ENCODE measurements around the gene MAGI2.
A peak's percentile ranks its signal among the peaks of the same experiment; 100 is the strongest.

MAGI2 gene

DNA sequence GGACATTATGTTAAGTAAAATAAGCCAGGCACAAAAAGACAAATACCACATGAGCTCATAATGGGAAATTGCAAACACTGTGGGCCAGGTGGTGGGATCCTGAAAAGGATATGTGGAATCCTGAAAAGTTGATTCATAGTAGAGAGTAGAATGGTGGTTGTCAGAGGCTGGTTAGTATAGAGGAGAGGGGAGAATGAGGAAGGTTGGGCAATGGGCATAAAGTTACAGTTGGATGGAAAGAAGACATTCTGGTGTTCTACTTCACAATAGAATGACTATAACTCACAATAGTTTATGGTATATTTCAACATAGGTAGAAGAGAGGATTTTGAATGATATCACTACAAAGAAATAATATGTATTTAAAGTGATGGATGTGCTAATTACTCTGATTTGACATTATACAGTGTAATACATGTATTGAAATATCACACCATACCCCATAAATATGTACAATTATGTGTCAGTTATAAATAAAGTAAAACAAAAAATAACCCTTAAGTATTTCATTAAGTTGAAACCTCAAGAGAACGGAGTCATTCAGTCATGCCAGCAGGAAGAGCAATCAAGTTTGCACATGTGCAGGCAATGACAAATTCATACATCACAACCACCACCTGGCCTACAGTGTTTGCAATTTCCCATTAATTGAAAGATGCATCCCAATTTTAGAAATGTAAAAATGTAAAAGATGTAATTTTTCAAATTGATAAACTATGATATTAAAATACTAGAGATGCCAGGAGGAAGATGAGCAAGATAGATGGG lies 156.7 kb downstream of the MAGI2 start:
- Histone ChIP-seq H2AK5ac (ENCODE audit: low read depth, low read length) (no peak overlapping the region), H3K4ac (ENCODE audit: low read length) (no peak overlapping the region), H3K18ac (ENCODE audit: low read length) (no peak overlapping the region), H2BK5ac (ENCODE audit: low read length) (no peak overlapping the region), H2BK12ac (ENCODE audit: low read length) (no peak overlapping the region), H2BK15ac (ENCODE audit: low read length) (no peak overlapping the region), H3K79me1 (ENCODE audit: low read depth, low read length) (no peaks in the 10 kb centered on the region), H3K27ac (replicated peaks; ENCODE audit: low read length) (no peak overlapping the region), H3K9me3 (replicated peaks in 1 of 2; ENCODE audit: control insufficient read depth in 2 of 2, insufficient read depth in 1 of 2, low read depth in 1 of 2, low read length in 2 of 2) (no peaks in the 10 kb centered on the region), H3K4me2 (ENCODE audit: insufficient read depth, low read length, poor library complexity, severe bottlenecking) (no peak overlapping the region), H4K8ac (ENCODE audit: low read depth, low read length) (no peak overlapping the region), H3K36me3 (replicated peaks in 1 of 2; ENCODE audit: control insufficient read depth in 2 of 2, insufficient read depth in 2 of 2, low read length in 2 of 2) (no peaks in the 10 kb centered on the region), H3K4me1 (ENCODE audit: control insufficient read depth in 2 of 2, insufficient read depth in 1 of 2, low read depth in 1 of 2, low read length in 2 of 2) (peaks cover 0 to 3% of the 10 kb centered on the region in 2 donors), H3K4me3 (ENCODE audit: low read length in 2 of 2) (no peak overlapping the region), H2BK120ac (ENCODE audit: low read depth, low read length) (no peak overlapping the region), H4K91ac (ENCODE audit: low read depth, low read length, poor library complexity) (no peak overlapping the region), H3K27me3 (ENCODE audit: control insufficient read depth in 3 of 3, insufficient read depth in 3 of 3, low read depth in 1 of 3, low read length in 3 of 3) (no peaks in the 10 kb centered on the region), H3K14ac (ENCODE audit: low read length) (no peak overlapping the region), H3K23ac (ENCODE audit: low read depth, low read length, poor library complexity) (no peak overlapping the region), H2AFZ (ENCODE audit: low read length) (no peak overlapping the region), H3K9ac (ENCODE audit: low read depth, low read length, poor library complexity) (no peak overlapping the region)
- DNase-seq (ENCODE audit: low spot score) = no peak
- WGBS, 2 donors (ENCODE audit: extremely low coverage in 2 of 2, insufficient read length in 2 of 2, insufficient replicate concordance in 1 of 2) = no CpG with 5 or more reads among the region's 1 CpG

DNA sequence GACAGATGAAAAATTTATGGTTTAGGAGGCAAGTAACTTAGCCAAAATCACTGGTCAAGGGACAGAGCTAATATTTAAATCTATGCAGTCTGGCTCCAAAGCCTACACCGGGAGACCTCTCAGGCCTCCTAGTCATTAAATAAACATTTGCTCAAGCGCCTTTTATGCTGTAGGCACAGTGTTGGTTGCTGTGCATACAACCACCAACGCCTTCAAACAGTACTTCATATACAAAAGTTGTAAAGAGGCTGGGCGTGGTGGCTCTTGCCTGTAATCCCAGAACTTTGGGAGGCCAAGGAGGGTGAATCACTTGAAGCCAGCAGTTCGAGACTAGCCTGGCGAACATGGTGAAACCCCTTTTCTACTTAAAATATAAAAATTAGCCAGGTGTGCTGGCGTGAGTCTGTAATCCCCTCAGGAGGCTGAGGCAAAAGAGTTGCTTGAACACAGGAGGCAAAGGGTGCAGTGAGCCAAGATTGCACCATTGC lies 159.8 kb downstream of the MAGI2 start:
- H3K4ac ChIP-seq (ENCODE audit: low read length) = no peak overlapping the region

DNA sequence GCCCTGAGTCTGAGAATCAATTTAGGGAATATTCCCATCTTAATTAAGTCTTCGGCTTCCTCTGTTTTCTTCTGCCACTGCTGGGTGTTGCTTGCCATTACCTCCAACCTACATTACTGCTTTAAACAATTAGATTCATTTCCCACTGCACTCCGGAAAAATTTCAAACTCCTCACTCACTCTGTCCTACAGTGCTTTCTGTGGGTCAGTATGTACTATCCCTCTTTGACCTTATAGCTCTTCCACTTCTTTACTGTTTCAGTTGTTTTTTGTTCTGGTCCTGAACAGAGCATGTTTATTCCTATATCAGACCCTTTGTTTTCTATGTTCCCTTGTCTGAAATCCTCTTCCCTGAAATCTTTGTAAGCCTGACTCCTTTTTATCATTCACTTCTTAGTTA lies 160.6 kb downstream of the MAGI2 start:
- H3K14ac ChIP-seq (ENCODE audit: low read length) = no peak overlapping the region
- H2BK15ac ChIP-seq (ENCODE audit: low read length) = no peak overlapping the region

More for the DNA sequence above, 159.8 kb downstream of the MAGI2 start:
- Histone ChIP-seq H2BK12ac (ENCODE audit: low read length) (no peak overlapping the region), H4K8ac (ENCODE audit: low read depth, low read length) (no peak overlapping the region), H2BK120ac (ENCODE audit: low read depth, low read length) (no peak overlapping the region), H3K9me3 (replicated peaks in 1 of 2; ENCODE audit: control insufficient read depth in 2 of 2, insufficient read depth in 1 of 2, low read depth in 1 of 2, low read length in 2 of 2) (no peaks in the 10 kb centered on the region), H2AK5ac (ENCODE audit: low read depth, low read length) (no peak overlapping the region), H3K14ac (ENCODE audit: low read length) (no peak overlapping the region), H2BK5ac (ENCODE audit: low read length) (no peak overlapping the region), H2AFZ (ENCODE audit: low read length) (no peak overlapping the region), H3K36me3 (replicated peaks in 1 of 2; ENCODE audit: control insufficient read depth in 2 of 2, insufficient read depth in 2 of 2, low read length in 2 of 2) (no peaks in the 10 kb centered on the region), H4K91ac (ENCODE audit: low read depth, low read length, poor library complexity) (no peak overlapping the region), H3K27ac (replicated peaks; ENCODE audit: low read length) (no peak overlapping the region), H3K4me1 (ENCODE audit: control insufficient read depth in 2 of 2, insufficient read depth in 1 of 2, low read depth in 1 of 2, low read length in 2 of 2) (peaks cover 3 to 6% of the 10 kb centered on the region in 2 donors), H3K18ac (ENCODE audit: low read length) (no peak overlapping the region), H3K4me2 (ENCODE audit: insufficient read depth, low read length, poor library complexity, severe bottlenecking) (no peak overlapping the region), H3K79me1 (ENCODE audit: low read depth, low read length) (no peaks in the 10 kb centered on the region), H3K27me3 (ENCODE audit: control insufficient read depth in 3 of 3, insufficient read depth in 3 of 3, low read depth in 1 of 3, low read length in 3 of 3) (no peaks in the 10 kb centered on the region), H3K23ac (ENCODE audit: low read depth, low read length, poor library complexity) (no peak overlapping the region), H2BK15ac (ENCODE audit: low read length) (no peak overlapping the region), H3K9ac (ENCODE audit: low read depth, low read length, poor library complexity) (no peak overlapping the region), H3K4me3 (ENCODE audit: low read length in 2 of 2) (no peak overlapping the region)
- DNase-seq (ENCODE audit: low spot score) = no peak
- no CpG with 5 or more reads among the region's 7 CpGs for WGBS, 2 donors (ENCODE audit: extremely low coverage in 2 of 2, insufficient read length in 2 of 2, insufficient replicate concordance in 1 of 2)

DNA sequence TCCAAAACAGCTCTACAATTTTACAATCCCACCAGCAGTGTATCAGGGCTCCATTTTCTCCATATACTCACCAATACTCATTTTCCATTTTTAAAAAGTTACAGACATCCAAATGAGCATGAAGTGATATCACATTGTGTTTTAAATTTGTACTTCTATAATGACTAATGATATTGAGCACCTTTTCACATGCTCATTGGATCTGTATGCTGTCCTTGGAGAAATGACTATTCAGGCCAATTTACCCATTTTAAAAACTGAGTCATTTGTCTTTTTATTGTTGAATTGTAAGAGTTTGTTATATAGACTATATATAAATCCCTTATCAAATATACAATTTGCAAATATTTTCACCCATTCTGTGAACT lies 162.0 kb downstream of the MAGI2 start:
- H3K23ac ChIP-seq (ENCODE audit: low read depth, low read length, poor library complexity) = no peak overlapping the region
- no peak overlapping the region for H3K9ac ChIP-seq (ENCODE audit: low read depth, low read length, poor library complexity)
- H3K27me3 ChIP-seq (ENCODE audit: control insufficient read depth in 3 of 3, insufficient read depth in 3 of 3, low read depth in 1 of 3, low read length in 3 of 3) = no peaks in the 10 kb centered on the region
- H3K4me3 ChIP-seq (ENCODE audit: low read length in 2 of 2) = no peak overlapping the region
- H2BK15ac ChIP-seq (ENCODE audit: low read length) = no peak overlapping the region
- H3K9me3 ChIP-seq (replicated peaks in 1 of 2; ENCODE audit: control insufficient read depth in 2 of 2, insufficient read depth in 1 of 2, low read depth in 1 of 2, low read length in 2 of 2) = no peaks in the 10 kb centered on the region
- no peak overlapping the region for H2AK5ac ChIP-seq (ENCODE audit: low read depth, low read length)
- H4K8ac ChIP-seq (ENCODE audit: low read depth, low read length) = no peak overlapping the region
- H3K79me1 ChIP-seq (ENCODE audit: low read depth, low read length) = no peaks in the 10 kb centered on the region
- no peak overlapping the region for H2BK5ac ChIP-seq (ENCODE audit: low read length)
- H3K18ac ChIP-seq (ENCODE audit: low read length) = no peak overlapping the region
- no peak overlapping the region for H2AFZ ChIP-seq (ENCODE audit: low read length)
- no peak overlapping the region for H2BK12ac ChIP-seq (ENCODE audit: low read length)
- H3K4me1 ChIP-seq (ENCODE audit: control insufficient read depth in 2 of 2, insufficient read depth in 1 of 2, low read depth in 1 of 2, low read length in 2 of 2) = peaks cover 3 to 8% of the 10 kb centered on the region in 2 donors
- no peak for DNase-seq (ENCODE audit: low spot score)
- H3K27ac ChIP-seq (replicated peaks; ENCODE audit: low read length) = no peak overlapping the region
- no peak overlapping the region for H3K14ac ChIP-seq (ENCODE audit: low read length)
- no peak overlapping the region for H3K4me2 ChIP-seq (ENCODE audit: insufficient read depth, low read length, poor library complexity, severe bottlenecking)
- H3K36me3 ChIP-seq (replicated peaks in 1 of 2; ENCODE audit: control insufficient read depth in 2 of 2, insufficient read depth in 2 of 2, low read length in 2 of 2) = no peaks in the 10 kb centered on the region
- H2BK120ac ChIP-seq (ENCODE audit: low read depth, low read length) = no peak overlapping the region
- no peak overlapping the region for H3K4ac ChIP-seq (ENCODE audit: low read length)
- H4K91ac ChIP-seq (ENCODE audit: low read depth, low read length, poor library complexity) = no peak overlapping the region

More for the DNA sequence above, 160.6 kb downstream of the MAGI2 start:
- H2AFZ ChIP-seq (ENCODE audit: low read length) = peak overlapping the region; percentile 39
- no peaks in the 10 kb centered on the region for H3K9me3 ChIP-seq (replicated peaks in 1 of 2; ENCODE audit: control insufficient read depth in 2 of 2, insufficient read depth in 1 of 2, low read depth in 1 of 2, low read length in 2 of 2)
- H4K91ac ChIP-seq (ENCODE audit: low read depth, low read length, poor library complexity) = no peak overlapping the region
- H3K18ac ChIP-seq (ENCODE audit: low read length) = no peak overlapping the region
- no peak overlapping the region for H3K4ac ChIP-seq (ENCODE audit: low read length)
- peaks cover 3 to 8% of the 10 kb centered on the region in 2 donors for H3K4me1 ChIP-seq (ENCODE audit: control insufficient read depth in 2 of 2, insufficient read depth in 1 of 2, low read depth in 1 of 2, low read length in 2 of 2)
- no peaks in the 10 kb centered on the region for H3K27me3 ChIP-seq (ENCODE audit: control insufficient read depth in 3 of 3, insufficient read depth in 3 of 3, low read depth in 1 of 3, low read length in 3 of 3)
- H3K23ac ChIP-seq (ENCODE audit: low read depth, low read length, poor library complexity) = no peak overlapping the region
- no peak overlapping the region for H3K4me3 ChIP-seq (ENCODE audit: low read length in 2 of 2)
- H3K9ac ChIP-seq (ENCODE audit: low read depth, low read length, poor library complexity) = no peak overlapping the region
- no peak overlapping the region for H2BK12ac ChIP-seq (ENCODE audit: low read length)
- WGBS, 2 donors (ENCODE audit: extremely low coverage in 2 of 2, insufficient read length in 2 of 2, insufficient replicate concordance in 1 of 2) = no CpG with 5 or more reads among the region's 2 CpGs
- no peak overlapping the region for H2BK120ac ChIP-seq (ENCODE audit: low read depth, low read length)
- H2BK5ac ChIP-seq (ENCODE audit: low read length) = no peak overlapping the region
- no peaks in the 10 kb centered on the region for H3K79me1 ChIP-seq (ENCODE audit: low read depth, low read length)
- H4K8ac ChIP-seq (ENCODE audit: low read depth, low read length) = no peak overlapping the region
- H3K27ac ChIP-seq (replicated peaks; ENCODE audit: low read length) = no peak overlapping the region
- no peaks in the 10 kb centered on the region for H3K36me3 ChIP-seq (replicated peaks in 1 of 2; ENCODE audit: control insufficient read depth in 2 of 2, insufficient read depth in 2 of 2, low read length in 2 of 2)
- H3K4me2 ChIP-seq (ENCODE audit: insufficient read depth, low read length, poor library complexity, severe bottlenecking) = no peak overlapping the region
- DNase-seq (ENCODE audit: low spot score) = no peak
- H2AK5ac ChIP-seq (ENCODE audit: low read depth, low read length) = no peak overlapping the region

All from neuronal stem cell (in vitro differentiated cells).